Type B pancreatic cell (in vitro differentiated cells): Measurements from ENCODE around the gene RAI1. TPM values are rescaled to one million over a fixed set of nuclear protein-coding genes. Genes with fewer than 3 reads are reported as not detected.

ENCODE experiments used
- DNase-seq: peaks from one replicate; pipeline ENCODE4 v3.0.0; 2021; ENCODE audit warnings: mixed read lengths; ENCODE audit not compliant: unreplicated experiment; ENCODE audit errors: extremely low spot score
- H3K27ac Mint-ChIP-seq: 2 replicates; pipeline ENCODE4 v1.8.0; 2021; ENCODE audit warnings: mild to moderate bottlenecking, mixed read lengths
- H3K27me3 Mint-ChIP-seq: 2 replicates; pipeline ENCODE4 v1.8.0; 2021; ENCODE audit warnings: mixed read lengths
- H3K36me3 Mint-ChIP-seq: 2 replicates; pipeline ENCODE4 v1.8.0; 2021; ENCODE audit warnings: mixed read lengths
- H3K4me1 Mint-ChIP-seq: one replicate; pipeline ENCODE4 v1.8.0; 2021; ENCODE audit warnings: mixed read lengths; ENCODE audit not compliant: unreplicated experiment
- H3K4me3 Mint-ChIP-seq: 2 replicates; pipeline ENCODE4 v1.8.0; 2021; ENCODE audit warnings: mild to moderate bottlenecking, mixed read lengths
- H3K9me3 Mint-ChIP-seq: 2 replicates; pipeline ENCODE4 v1.8.0; 2021; ENCODE audit warnings: mixed read lengths
- CTCF ChIP-seq: fragments of 200-600 bp; sonication (generic); conservative IDR thresholded peaks from 2 replicates; pipeline ENCODE4 v1.5.0; 2021; ENCODE audit warnings: antibody characterized with exemption, mild to moderate bottlenecking
- total RNA-seq: library from RNA; stranded (reverse); gene quantifications from 2 replicates; pipeline ENCODE4 v1.2.1, GENCODE V29; 2021; ENCODE audit warnings: low replicate concordance

Gene RAI1
- total RNA-seq, 1 donor from 2014 or later = 61.1 TPM

- no peak overlapping the region for H3K4me3 Mint-ChIP-seq
These were observed 9.7 kb upstream of the RAI1 start for GRCh38 chr17:17671369-17672129.

GRCh38 chr17:17672453-17673368 is 8.5 kb upstream of the RAI1 start:
- H3K27ac Mint-ChIP-seq = no peak overlapping the region
- no peaks in the 10 kb centered on the region for H3K36me3 Mint-ChIP-seq
- DNase-seq = no peak
- no peaks in the 10 kb centered on the region for H3K27me3 Mint-ChIP-seq
- no peaks in the 10 kb centered on the region for H3K9me3 Mint-ChIP-seq
- TF ChIP-seq CTCF = no peak
- peaks cover 40% of the 10 kb centered on the region for H3K4me1 Mint-ChIP-seq
- H3K4me3 Mint-ChIP-seq = no peak overlapping the region

More at GRCh38 chr17:17671369-17672129, 9.7 kb upstream of the RAI1 start:
- TF ChIP-seq CTCF = no peak
- no peaks in the 10 kb centered on the region for H3K36me3 Mint-ChIP-seq
- no peaks in the 10 kb centered on the region for H3K9me3 Mint-ChIP-seq
- no peaks in the 10 kb centered on the region for H3K27me3 Mint-ChIP-seq
- H3K4me1 Mint-ChIP-seq = peaks cover 38% of the 10 kb centered on the region
- no peak for DNase-seq
- no peak overlapping the region for H3K27ac Mint-ChIP-seq

- no peaks in the 10 kb centered on the region for H3K9me3 Mint-ChIP-seq
- peaks cover 38% of the 10 kb centered on the region for H3K4me1 Mint-ChIP-seq
- H3K27me3 Mint-ChIP-seq = no peaks in the 10 kb centered on the region
- no peak for DNase-seq
- no peak overlapping the region for H3K4me3 Mint-ChIP-seq
- no peak for TF ChIP-seq CTCF
- H3K36me3 Mint-ChIP-seq = no peaks in the 10 kb centered on the region
- no peak overlapping the region for H3K27ac Mint-ChIP-seq
These were observed 5.8 kb upstream of the RAI1 start for GRCh38 chr17:17675416-17675815.

- Mint-ChIP-seq H3K4me1 (peaks cover 37% of the 10 kb centered on the region), H3K27me3 (peaks cover 3% of the 10 kb centered on the region), H3K27ac (peak overlapping the region; percentile 77), H3K36me3 (no peaks in the 10 kb centered on the region), H3K9me3 (no peaks in the 10 kb centered on the region), H3K4me3 (peak overlapping the region; percentile 72)
- TF ChIP-seq CTCF = no peak
- DNase-seq = no peak
These were observed 5.2 kb upstream of the RAI1 start for GRCh38 chr17:17675925-17676534.

- Mint-ChIP-seq H3K4me1 (peaks cover 30% of the 10 kb centered on the region), H3K4me3 (no peak overlapping the region), H3K27me3 (peaks cover 3% of the 10 kb centered on the region), H3K9me3 (no peaks in the 10 kb centered on the region), H3K27ac (no peak overlapping the region), H3K36me3 (no peaks in the 10 kb centered on the region)
- TF ChIP-seq CTCF = no peak
- DNase-seq = no peak
These were observed 4.5 kb upstream of the RAI1 start for GRCh38 chr17:17676752-17677151.
